Measurements from ENCODE around the gene GLDN.

Gene GLDN

GRCh38 chr15:51315726-51316125 is 25.7 kb upstream of the GLDN start:
- Mint-ChIP-seq H3K27ac (no peak overlapping the region), H3K27me3 (peaks cover 5% of the 10 kb centered on the region)

GRCh38 chr15:51316636-51317035 is 24.8 kb upstream of the GLDN start:
- Mint-ChIP-seq H3K36me3 (ENCODE audit: low read depth) (no peaks in the 10 kb centered on the region), H3K4me3 (no peak overlapping the region), H3K4me1 (no peaks in the 10 kb centered on the region), H3K9me3 (no peaks in the 10 kb centered on the region), H3K27ac (no peak overlapping the region), H3K27me3 (no peaks in the 10 kb centered on the region)
- DNase-seq (no peak), ATAC-seq (no peak)

More at GRCh38 chr15:51315726-51316125, 25.7 kb upstream of the GLDN start:
- no peaks in the 10 kb centered on the region for H3K9me3 Mint-ChIP-seq
- no peaks in the 10 kb centered on the region for H3K36me3 Mint-ChIP-seq (ENCODE audit: low read depth)
- H3K4me1 Mint-ChIP-seq, result no peaks in the 10 kb centered on the region
- no peak for ATAC-seq
- no peak overlapping the region for H3K4me3 Mint-ChIP-seq
- no peak for DNase-seq

- H3K27ac Mint-ChIP-seq, result no peak overlapping the region
Observed at GRCh38 chr15:51318382-51319150, 22.9 kb upstream of the GLDN start.

GRCh38 chr15:51319539-51319938 is 21.9 kb upstream of the GLDN start:
- H3K4me3 Mint-ChIP-seq, result no peak overlapping the region
- H3K27ac Mint-ChIP-seq, result no peak overlapping the region
- H3K9me3 Mint-ChIP-seq, result no peaks in the 10 kb centered on the region
- H3K4me1 Mint-ChIP-seq, result no peaks in the 10 kb centered on the region
- H3K27me3 Mint-ChIP-seq, result no peaks in the 10 kb centered on the region
- no peaks in the 10 kb centered on the region for H3K36me3 Mint-ChIP-seq (ENCODE audit: low read depth)
- DNase-seq (no peak), ATAC-seq (no peak)

More at GRCh38 chr15:51318382-51319150, 22.9 kb upstream of the GLDN start:
- no peak for ATAC-seq
- Mint-ChIP-seq H3K27me3 (no peaks in the 10 kb centered on the region), H3K9me3 (no peaks in the 10 kb centered on the region), H3K4me3 (no peak overlapping the region), H3K36me3 (ENCODE audit: low read depth) (no peaks in the 10 kb centered on the region), H3K4me1 (no peaks in the 10 kb centered on the region)
- DNase-seq, result no peak

- Mint-ChIP-seq H3K27me3 (no peaks in the 10 kb centered on the region), H3K4me1 (no peaks in the 10 kb centered on the region), H3K9me3 (no peaks in the 10 kb centered on the region), H3K4me3 (no peak overlapping the region), H3K27ac (no peak overlapping the region), H3K36me3 (ENCODE audit: low read depth) (no peaks in the 10 kb centered on the region)
- ATAC-seq (no peak), DNase-seq (no peak)
Observed at GRCh38 chr15:51320843-51321242, 20.6 kb upstream of the GLDN start.

- H3K27me3 Mint-ChIP-seq, result peaks cover 3% of the 10 kb centered on the region
- no peak overlapping the region for H3K27ac Mint-ChIP-seq
- DNase-seq (no peak), ATAC-seq (no peak)
- H3K4me3 Mint-ChIP-seq, result no peak overlapping the region
- H3K36me3 Mint-ChIP-seq (ENCODE audit: low read depth), result no peaks in the 10 kb centered on the region
- H3K4me1 Mint-ChIP-seq, result no peaks in the 10 kb centered on the region
- H3K9me3 Mint-ChIP-seq, result no peaks in the 10 kb centered on the region
Observed at GRCh38 chr15:51321316-51321715, 20.1 kb upstream of the GLDN start.

- no peaks in the 10 kb centered on the region for H3K36me3 Mint-ChIP-seq (ENCODE audit: low read depth)
- H3K27ac Mint-ChIP-seq, result no peak overlapping the region
- no peaks in the 10 kb centered on the region for H3K4me1 Mint-ChIP-seq
- DNase-seq (no peak), ATAC-seq (no peak)
- H3K27me3 Mint-ChIP-seq, result peaks cover 4% of the 10 kb centered on the region
- H3K9me3 Mint-ChIP-seq, result no peaks in the 10 kb centered on the region
- H3K4me3 Mint-ChIP-seq, result no peak overlapping the region
Observed at GRCh38 chr15:51322621-51323296, 18.7 kb upstream of the GLDN start.

GRCh38 chr15:51323749-51324148 is 17.7 kb upstream of the GLDN start:
- H3K27ac Mint-ChIP-seq, result no peak overlapping the region
- H3K4me3 Mint-ChIP-seq, result no peak overlapping the region
- H3K36me3 Mint-ChIP-seq (ENCODE audit: low read depth), result no peaks in the 10 kb centered on the region
- DNase-seq, result no peak
- ATAC-seq, result no peak
- no peaks in the 10 kb centered on the region for H3K4me1 Mint-ChIP-seq
- H3K27me3 Mint-ChIP-seq, result peaks cover 4% of the 10 kb centered on the region
- no peaks in the 10 kb centered on the region for H3K9me3 Mint-ChIP-seq

GRCh38 chr15:51325167-51325566 is 16.3 kb upstream of the GLDN start:
- ATAC-seq (no peak), DNase-seq (no peak)
- H3K27me3 Mint-ChIP-seq, result peaks cover 4% of the 10 kb centered on the region
- H3K4me3 Mint-ChIP-seq, result no peak overlapping the region
- no peaks in the 10 kb centered on the region for H3K9me3 Mint-ChIP-seq
- no peaks in the 10 kb centered on the region for H3K4me1 Mint-ChIP-seq
- H3K36me3 Mint-ChIP-seq (ENCODE audit: low read depth), result no peaks in the 10 kb centered on the region
- no peak overlapping the region for H3K27ac Mint-ChIP-seq

GRCh38 chr15:51327081-51327480 is 14.4 kb upstream of the GLDN start:
- ATAC-seq (no peak), DNase-seq (no peak)
- no peaks in the 10 kb centered on the region for H3K36me3 Mint-ChIP-seq (ENCODE audit: low read depth)
- no peak overlapping the region for H3K4me3 Mint-ChIP-seq
- no peak overlapping the region for H3K27ac Mint-ChIP-seq
- no peaks in the 10 kb centered on the region for H3K9me3 Mint-ChIP-seq
- peaks cover 4% of the 10 kb centered on the region for H3K27me3 Mint-ChIP-seq
- H3K4me1 Mint-ChIP-seq, result no peaks in the 10 kb centered on the region

GRCh38 chr15:51328926-51329325 is 12.5 kb upstream of the GLDN start:
- Mint-ChIP-seq H3K27me3 (peaks cover 4% of the 10 kb centered on the region), H3K4me1 (no peaks in the 10 kb centered on the region), H3K9me3 (no peaks in the 10 kb centered on the region), H3K27ac (no peak overlapping the region), H3K36me3 (ENCODE audit: low read depth) (no peaks in the 10 kb centered on the region), H3K4me3 (no peak overlapping the region)
- DNase-seq (no peak), ATAC-seq (no peak)

GRCh38 chr15:51331141-51331540 is 10.3 kb upstream of the GLDN start:
- Mint-ChIP-seq H3K27ac (no peak overlapping the region), H3K36me3 (ENCODE audit: low read depth) (no peaks in the 10 kb centered on the region), H3K27me3 (peaks cover 5% of the 10 kb centered on the region), H3K4me3 (no peak overlapping the region), H3K4me1 (peaks cover 5% of the 10 kb centered on the region), H3K9me3 (no peaks in the 10 kb centered on the region)
- ATAC-seq (no peak), DNase-seq (no peak)

- DNase-seq, result no peak
- H3K4me3 Mint-ChIP-seq, result no peak overlapping the region
- H3K4me1 Mint-ChIP-seq, result peaks cover 5% of the 10 kb centered on the region
- no peaks in the 10 kb centered on the region for H3K9me3 Mint-ChIP-seq
- ATAC-seq, result no peak
- no peaks in the 10 kb centered on the region for H3K36me3 Mint-ChIP-seq (ENCODE audit: low read depth)
- no peak overlapping the region for H3K27ac Mint-ChIP-seq
- H3K27me3 Mint-ChIP-seq, result peaks cover 2% of the 10 kb centered on the region
Observed at GRCh38 chr15:51332206-51333147, 9.0 kb upstream of the GLDN start.

- Mint-ChIP-seq H3K4me3 (no peak overlapping the region), H3K36me3 (ENCODE audit: low read depth) (no peaks in the 10 kb centered on the region), H3K9me3 (no peaks in the 10 kb centered on the region), H3K4me1 (peaks cover 5% of the 10 kb centered on the region), H3K27ac (no peak overlapping the region), H3K27me3 (peaks cover 2% of the 10 kb centered on the region)
- DNase-seq (no peak), ATAC-seq (no peak)
Observed at GRCh38 chr15:51333571-51333970, 7.9 kb upstream of the GLDN start.

All from activated naive CD8-positive, alpha-beta T cell treated with anti-CD3 and anti-CD28 coated beads, Interleukin-2, amount 50 U/mL, for 24 hours (primary cell).